ENCODE results near the gene EVX2.

DNA sequence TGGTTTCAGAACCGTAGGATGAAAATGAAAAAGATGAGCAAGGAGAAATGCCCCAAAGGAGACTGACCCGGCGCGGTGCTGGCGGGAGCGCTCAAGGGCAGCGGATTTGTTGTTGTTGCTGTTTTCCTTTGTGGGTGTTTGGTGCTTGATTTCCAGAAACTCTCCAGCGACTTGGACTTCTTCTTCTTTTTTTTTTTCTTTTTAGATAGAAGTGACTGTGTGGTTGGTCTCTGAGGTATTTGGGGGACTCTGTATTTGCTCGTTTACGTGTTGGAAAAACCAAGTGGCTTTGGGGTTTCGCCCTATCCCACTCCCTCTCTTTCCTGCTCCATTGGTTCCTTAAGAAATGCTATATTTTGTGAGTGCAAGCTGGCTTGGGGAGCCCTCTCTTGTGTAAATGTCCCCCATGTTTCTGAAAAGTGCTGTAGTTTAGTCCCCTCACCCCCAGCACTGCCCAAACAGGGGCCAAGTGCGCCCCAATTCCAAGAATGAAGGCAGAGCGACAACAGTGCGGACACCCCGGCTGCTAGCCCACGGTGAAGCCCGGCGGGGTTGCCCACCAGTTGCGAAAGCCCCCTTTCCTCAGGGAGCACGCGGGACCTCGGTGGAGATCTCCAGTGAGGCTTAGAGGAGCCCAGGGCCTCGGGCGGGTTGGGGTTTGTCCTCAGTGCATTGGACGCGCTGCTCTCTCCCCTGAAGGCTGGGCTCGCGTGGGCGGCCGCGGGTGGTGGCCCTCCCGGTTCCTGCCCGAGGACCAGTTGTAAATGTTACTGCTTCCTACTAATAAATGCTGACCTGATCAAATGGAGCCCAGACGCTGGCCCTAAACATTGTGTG, 40.6 kb upstream of the EVX2 start:
- TF ChIP-seq, protein P1, sequence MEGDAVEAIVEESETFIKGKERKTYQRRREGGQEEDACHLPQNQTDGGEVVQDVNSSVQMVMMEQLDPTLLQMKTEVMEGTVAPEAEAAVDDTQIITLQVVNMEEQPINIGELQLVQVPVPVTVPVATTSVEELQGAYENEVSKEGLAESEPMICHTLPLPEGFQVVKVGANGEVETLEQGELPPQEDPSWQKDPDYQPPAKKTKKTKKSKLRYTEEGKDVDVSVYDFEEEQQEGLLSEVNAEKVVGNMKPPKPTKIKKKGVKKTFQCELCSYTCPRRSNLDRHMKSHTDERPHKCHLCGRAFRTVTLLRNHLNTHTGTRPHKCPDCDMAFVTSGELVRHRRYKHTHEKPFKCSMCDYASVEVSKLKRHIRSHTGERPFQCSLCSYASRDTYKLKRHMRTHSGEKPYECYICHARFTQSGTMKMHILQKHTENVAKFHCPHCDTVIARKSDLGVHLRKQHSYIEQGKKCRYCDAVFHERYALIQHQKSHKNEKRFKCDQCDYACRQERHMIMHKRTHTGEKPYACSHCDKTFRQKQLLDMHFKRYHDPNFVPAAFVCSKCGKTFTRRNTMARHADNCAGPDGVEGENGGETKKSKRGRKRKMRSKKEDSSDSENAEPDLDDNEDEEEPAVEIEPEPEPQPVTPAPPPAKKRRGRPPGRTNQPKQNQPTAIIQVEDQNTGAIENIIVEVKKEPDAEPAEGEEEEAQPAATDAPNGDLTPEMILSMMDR (IDR thresholded peaks at IDR 0.05), result no peak
- no peak for TF ChIP-seq ZFX (IDR thresholded peaks at IDR 0.05; ENCODE audit: borderline replicate concordance)

Measured in 22Rv1 (cell line).